ENCODE results near the gene HPS1. TPM values are rescaled to one million over a fixed set of nuclear protein-coding genes. Genes with fewer than 3 reads are reported as not detected.
A peak's percentile ranks its signal among the peaks of the same experiment; 100 is the strongest.

The HPS1 gene
- total and polyA plus RNA-seq, 2 donors (not counting 3 experiments of a cell fraction or from before 2014, with no cell fraction given): 60.7 to 67.5 TPM

- Histone ChIP-seq H2AFZ (ENCODE audit: low read depth, low read length) (no peak overlapping the region), H3K4me3 (replicated peaks in 1 of 3; ENCODE audit: insufficient read depth in 1 of 3, low read depth in 1 of 3, low read length in 3 of 3) (no peak overlapping the region), H3K27me3 (ENCODE audit: control insufficient read depth in 2 of 2, insufficient read depth in 2 of 2, low read length in 2 of 2) (no peaks in the 10 kb centered on the region), H3K9me1 (replicated peaks; ENCODE audit: control insufficient read depth, extremely low read depth, insufficient read depth, low read length) (no peaks in the 10 kb centered on the region), H3K27ac (ENCODE audit: insufficient read depth, low read depth, low read length) (no peak overlapping the region), H3K36me3 (ENCODE audit: control insufficient read depth in 2 of 2, extremely low read depth in 1 of 2, insufficient read depth in 2 of 2, low read length in 2 of 2) (peaks cover 3 to 26% of the 10 kb centered on the region in 2 experiments), H3K9me3 (replicated peaks; ENCODE audit: control insufficient read depth, insufficient read depth, low read length) (no peaks in the 10 kb centered on the region), H3K9ac (replicated peaks; ENCODE audit: extremely low read depth, insufficient read depth, low read length) (no peak overlapping the region), H3K4me1 (ENCODE audit: control insufficient read depth, extremely low read depth, insufficient read depth, low read length) (peaks cover 14% of the 10 kb centered on the region), H3K4me2 (ENCODE audit: insufficient read depth, low read length) (no peak overlapping the region), H4K20me1 (replicated peaks; ENCODE audit: control insufficient read depth, extremely low read depth, insufficient read depth, low read length) (no peaks in the 10 kb centered on the region), H3K79me2 (ENCODE audit: control insufficient read depth, insufficient read depth, low read length) (no peaks in the 10 kb centered on the region)
- CTCF ChIA-PET: interaction anchor here (1.0 to 2.2 kb wide), 2 partner anchors 9 to 50 kb away, joined by 3 to 6 read pairs; no protein-coding TSS in a partner anchor
- FAIRE-seq: no peak
- BruUV-seq (replicated peaks): TSS peak; percentile 8
- POLR2A ChIA-PET: no interaction called here
- no peak for TF ChIP-seq FOS (IDR thresholded peaks at IDR 0.05; ENCODE audit: borderline replicate concordance, insufficient read depth, low read length)
- TF ChIP-seq EZH2 (IDR thresholded peaks at IDR 0.05; ENCODE audit: borderline replicate concordance, low read depth, low read length, severe bottlenecking): no peak
- no peak for TF ChIP-seq GATA2 (IDR thresholded peaks at IDR 0.05; ENCODE audit: insufficient read depth, insufficient read length, low read depth, low read length)
- TF ChIP-seq MYC (IDR thresholded peaks at IDR 0.05; ENCODE audit: low read depth, low read length): no peak
- TF ChIP-seq, protein P1, sequence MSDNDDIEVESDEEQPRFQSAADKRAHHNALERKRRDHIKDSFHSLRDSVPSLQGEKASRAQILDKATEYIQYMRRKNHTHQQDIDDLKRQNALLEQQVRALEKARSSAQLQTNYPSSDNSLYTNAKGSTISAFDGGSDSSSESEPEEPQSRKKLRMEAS (IDR thresholded peaks at IDR 0.05; ENCODE audit: insufficient read depth, insufficient read length): no peak
- TF ChIP-seq JUN (IDR thresholded peaks at IDR 0.05; ENCODE audit: borderline replicate concordance, insufficient read depth, insufficient read length, low read depth): no peak
- TF ChIP-seq POLR2AphosphoS5 (IDR thresholded peaks at IDR 0.05; ENCODE audit: insufficient read depth, low read depth, low read length): no peak
- TF ChIP-seq CTCF (IDR thresholded peaks at IDR 0.05; ENCODE audit: extremely low read depth in 1 of 2, insufficient read depth in 1 of 2, low read depth in 1 of 2, low read length in 2 of 2): no peak
- no peak for TF ChIP-seq POLR2A (IDR thresholded peaks at IDR 0.05; ENCODE audit: low read depth, low read length)
- no peak for DNase-seq (ENCODE audit: low read depth, low spot score)
- intact Hi-C loops (cut with micrococcal nuclease) (no loop called here), dilution Hi-C loops (cut with MboI; ENCODE audit: extremely low pct_ligation_motif_present, low sequenced_read_pairs) (no loop called here)
Measured at GRCh38 chr10:98416606-98417388, 29.9 kb downstream of the HPS1 start.

All from endothelial cell of umbilical vein (primary cell).